DND-41 (cell line): ENCODE data around the gene NUDT12.

Experiments
- ATAC-seq: fragments of 200-7000 bp; cut with Tn5 transposase; 3 replicates; pipeline ENCODE4 v1.9.1; 2021; ENCODE audit warnings: low read depth; ENCODE audit not compliant: insufficient read depth
- DNase-seq: peaks from one replicate; pipeline ENCODE4 v3.0.0-alpha.2; 2020
- H2AFZ ChIP-seq: 2 replicates; pipeline ENCODE4 v1.6.0; 2012; ENCODE audit warnings: low read depth, low read length
- H3K27ac ChIP-seq: 2 replicates; pipeline ENCODE4 v1.5.1; 2012; ENCODE audit warnings: low read length, inconsistent platforms
- H3K27me3 ChIP-seq: fragments of 200-600 bp; sonication (generic); 2 replicates; pipeline ENCODE4 v1.6.0; 2012; ENCODE audit warnings: low read length, mild to moderate bottlenecking, inconsistent platforms; ENCODE audit not compliant: insufficient read depth, poor library complexity
- H3K36me3 ChIP-seq: 2 replicates; pipeline ENCODE4 v1.5.1; 2012; ENCODE audit warnings: low read length, inconsistent platforms; ENCODE audit not compliant: insufficient read depth
- H3K4me1 ChIP-seq: 2 replicates; pipeline ENCODE4 v1.5.1; 2012; ENCODE audit warnings: mild to moderate bottlenecking, low read length; ENCODE audit not compliant: insufficient read depth
- H3K4me2 ChIP-seq: 2 replicates; pipeline ENCODE4 v1.6.0; 2012; ENCODE audit warnings: mild to moderate bottlenecking, moderate library complexity, low read length, inconsistent platforms; ENCODE audit not compliant: insufficient read depth
- H3K4me3 ChIP-seq, 2 experiments: fragments of 200-600 bp in 1 of 2; shearing (Covaris generic) in 1 of 2; 2 replicates each; pipeline ENCODE4 v1.5.1; 2012 to 2016; ENCODE audit warnings: inconsistent platforms in 2 of 2, low read length in 2 of 2, mild to moderate bottlenecking in 2 of 2, low read depth in 1 of 2, moderate library complexity in 1 of 2
- H3K79me2 ChIP-seq: 2 replicates; pipeline ENCODE4 v1.6.0; 2012; ENCODE audit warnings: low read length, inconsistent platforms; ENCODE audit not compliant: insufficient read depth
- H3K9ac ChIP-seq: 2 replicates; pipeline ENCODE4 v1.6.0; 2012; ENCODE audit warnings: low read depth, mild to moderate bottlenecking, inconsistent platforms, low read length, moderate library complexity
- H3K9me3 ChIP-seq: 2 replicates; pipeline ENCODE4 v1.5.1; 2012; ENCODE audit warnings: low read length, moderate library complexity, mild to moderate bottlenecking, inconsistent platforms; ENCODE audit not compliant: insufficient read depth, severe bottlenecking
- H4K20me1 ChIP-seq: 2 replicates; pipeline ENCODE4 v1.6.0; 2012; ENCODE audit warnings: low read length; ENCODE audit not compliant: insufficient read depth
- EZH2 ChIP-seq: IDR thresholded peaks from 3 replicates; pipeline ENCODE4 v1.6.1; 2012; ENCODE audit warnings: borderline replicate concordance, low read depth, mild to moderate bottlenecking, moderate library complexity, low read length, inconsistent platforms; ENCODE audit not compliant: severe bottlenecking
- TF ChIP-seq, protein P1 (sequence below): IDR thresholded peaks from 2 replicates; pipeline ENCODE4 v1.5.1; 2012; ENCODE audit warnings: borderline replicate concordance, low read length, moderate library complexity, mild to moderate bottlenecking; ENCODE audit not compliant: poor library complexity, severe bottlenecking; ENCODE audit errors: extremely low read depth

Gene NUDT12

DNA sequence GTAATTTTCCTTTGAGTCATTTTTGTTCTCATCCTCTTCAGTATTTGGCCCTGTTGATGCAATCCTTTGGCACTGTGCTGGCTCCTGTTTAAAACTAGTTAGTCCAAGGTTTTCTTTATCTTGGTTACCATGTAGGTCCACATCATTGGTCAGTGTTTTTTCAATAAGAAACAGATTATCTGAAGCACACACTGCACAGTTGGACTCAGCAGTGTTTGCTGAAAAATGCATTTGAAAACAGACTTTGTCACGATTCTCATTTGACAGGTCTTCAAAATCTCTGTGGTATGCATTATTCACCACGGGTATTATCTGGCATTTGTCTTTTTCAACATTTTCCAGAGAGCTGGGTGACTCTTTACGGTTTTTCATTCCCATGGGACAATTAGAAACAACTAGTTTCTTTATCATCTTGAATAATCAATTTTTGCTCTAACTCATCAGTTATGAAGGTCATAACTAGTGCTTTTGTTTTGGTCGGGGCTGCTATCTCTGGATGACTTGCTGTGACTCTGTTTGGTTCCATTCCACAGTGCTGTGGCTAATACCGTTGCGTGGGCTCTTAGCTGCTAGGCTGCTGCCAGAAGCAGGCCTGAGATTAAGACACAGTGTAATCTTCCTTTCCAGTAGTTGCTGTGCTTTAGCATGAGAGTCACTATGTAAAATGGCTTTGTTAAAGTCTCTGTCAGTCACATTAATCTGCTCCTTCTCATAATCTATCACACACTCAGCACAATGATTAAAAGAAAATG lies 36.2 kb downstream of the NUDT12 start:
- Histone ChIP-seq H3K27ac (no peak overlapping the region), H3K4me3 (no peak overlapping the region), H2AFZ (no peak overlapping the region), H3K4me2 (no peak overlapping the region), H4K20me1 (no peaks in the 10 kb centered on the region), H3K79me2 (no peaks in the 10 kb centered on the region), H3K36me3 (no peaks in the 10 kb centered on the region), H3K4me1 (no peaks in the 10 kb centered on the region), H3K9ac (no peak overlapping the region), H3K27me3 (peaks cover 4% of the 10 kb centered on the region), H3K9me3 (no peaks in the 10 kb centered on the region)
- TF ChIP-seq, protein P1, sequence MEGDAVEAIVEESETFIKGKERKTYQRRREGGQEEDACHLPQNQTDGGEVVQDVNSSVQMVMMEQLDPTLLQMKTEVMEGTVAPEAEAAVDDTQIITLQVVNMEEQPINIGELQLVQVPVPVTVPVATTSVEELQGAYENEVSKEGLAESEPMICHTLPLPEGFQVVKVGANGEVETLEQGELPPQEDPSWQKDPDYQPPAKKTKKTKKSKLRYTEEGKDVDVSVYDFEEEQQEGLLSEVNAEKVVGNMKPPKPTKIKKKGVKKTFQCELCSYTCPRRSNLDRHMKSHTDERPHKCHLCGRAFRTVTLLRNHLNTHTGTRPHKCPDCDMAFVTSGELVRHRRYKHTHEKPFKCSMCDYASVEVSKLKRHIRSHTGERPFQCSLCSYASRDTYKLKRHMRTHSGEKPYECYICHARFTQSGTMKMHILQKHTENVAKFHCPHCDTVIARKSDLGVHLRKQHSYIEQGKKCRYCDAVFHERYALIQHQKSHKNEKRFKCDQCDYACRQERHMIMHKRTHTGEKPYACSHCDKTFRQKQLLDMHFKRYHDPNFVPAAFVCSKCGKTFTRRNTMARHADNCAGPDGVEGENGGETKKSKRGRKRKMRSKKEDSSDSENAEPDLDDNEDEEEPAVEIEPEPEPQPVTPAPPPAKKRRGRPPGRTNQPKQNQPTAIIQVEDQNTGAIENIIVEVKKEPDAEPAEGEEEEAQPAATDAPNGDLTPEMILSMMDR, result no peak
- TF ChIP-seq EZH2, result no peak
- DNase-seq, result no peak
- ATAC-seq, result no peak

DNA sequence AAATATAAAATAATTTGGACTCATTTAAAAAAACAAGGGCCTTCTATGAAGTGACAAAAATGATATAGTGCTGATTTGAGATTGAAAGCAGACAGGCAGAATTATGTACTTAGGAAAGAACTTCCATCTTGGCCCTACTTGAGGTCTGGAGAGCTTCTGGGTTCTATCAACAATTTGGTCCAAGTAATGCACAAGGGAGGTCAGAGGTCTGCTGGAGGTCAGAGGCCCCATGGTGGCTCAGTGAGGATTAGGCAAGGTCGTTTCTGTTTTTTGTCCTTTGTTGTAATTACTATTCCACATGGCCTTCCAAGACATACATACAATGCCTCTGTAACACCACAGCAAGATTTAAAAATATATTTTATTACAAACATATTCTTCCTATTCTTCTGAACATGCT lies 37.2 kb downstream of the NUDT12 start:
- Histone ChIP-seq H3K27me3 (peaks cover 4% of the 10 kb centered on the region), H3K9ac (no peak overlapping the region), H3K79me2 (no peaks in the 10 kb centered on the region), H3K9me3 (no peaks in the 10 kb centered on the region), H3K4me2 (no peak overlapping the region), H3K4me3 (no peak overlapping the region), H2AFZ (no peak overlapping the region), H3K4me1 (no peaks in the 10 kb centered on the region), H3K27ac (no peak overlapping the region), H3K36me3 (no peaks in the 10 kb centered on the region), H4K20me1 (no peaks in the 10 kb centered on the region)
- DNase-seq (no peak), ATAC-seq (no peak)
- TF ChIP-seq, protein P1, result no peak
- TF ChIP-seq EZH2, result no peak

DNA sequence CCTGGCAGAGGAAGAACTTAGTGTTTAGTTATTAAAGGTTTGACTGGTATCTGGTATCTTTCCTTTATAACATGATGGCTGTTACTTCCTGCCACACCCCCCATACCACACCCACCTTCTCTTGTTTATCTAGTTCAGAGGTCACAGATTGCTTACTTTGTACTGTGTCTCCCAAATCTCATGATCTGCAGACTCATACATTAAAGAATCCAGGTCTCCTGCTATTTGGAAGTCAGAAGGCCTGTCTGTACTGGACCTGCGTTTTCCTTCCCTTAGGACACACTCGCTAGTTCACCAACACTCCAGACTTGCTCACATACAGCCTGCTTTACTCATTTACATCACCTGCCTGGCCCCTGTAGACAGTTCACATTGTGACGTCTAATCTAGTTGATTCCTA lies 39.3 kb downstream of the NUDT12 start:
- ATAC-seq (no peak), DNase-seq (no peak)
- Histone ChIP-seq H4K20me1 (no peaks in the 10 kb centered on the region), H2AFZ (no peak overlapping the region), H3K9me3 (no peaks in the 10 kb centered on the region), H3K79me2 (no peaks in the 10 kb centered on the region), H3K4me3 (no peak overlapping the region), H3K27me3 (peaks cover 4% of the 10 kb centered on the region), H3K36me3 (no peaks in the 10 kb centered on the region), H3K4me1 (no peaks in the 10 kb centered on the region), H3K4me2 (no peak overlapping the region), H3K27ac (no peak overlapping the region), H3K9ac (no peak overlapping the region)
- TF ChIP-seq EZH2, result no peak
- TF ChIP-seq, protein P1, result no peak
